AG20443 (cell line): Measurements from ENCODE around the gene CAPZA2.
"Not testable (repeated sequence)": the region's sequence is repeated elsewhere in the genome, so short reads cannot be mapped to it uniquely, and the experiment has no call there.

Experiments used
- DNase-seq: peaks from one replicate; pipeline ENCODE4 v3.0.0; 2012; ENCODE audit warnings: low spot score, mixed read lengths

CAPZA2 gene

DNA sequence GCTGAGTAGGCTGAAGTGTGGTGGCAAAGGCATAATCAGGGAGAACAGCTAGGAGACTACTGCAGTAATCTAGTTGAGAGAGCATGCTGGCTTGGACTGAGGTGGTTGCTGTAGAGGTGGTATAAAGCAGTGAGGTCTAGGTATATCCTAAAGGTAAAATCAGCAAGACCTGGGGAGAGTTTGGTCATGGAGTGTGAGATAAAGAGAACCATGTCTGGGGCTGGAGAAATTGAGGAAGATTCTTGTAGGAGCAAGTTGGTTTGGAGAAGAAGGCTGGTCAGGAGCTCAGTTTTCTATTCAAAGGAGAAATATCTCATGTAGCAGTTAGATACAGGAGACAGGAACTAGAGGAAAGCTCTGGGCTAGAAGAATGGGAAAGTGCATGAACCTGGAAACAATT lies 58.0 kb downstream of the CAPZA2 start:
- DNase-seq: no peak

- no peak for DNase-seq
These were observed 60.2 kb downstream of the CAPZA2 start for GRCh38 chr7:116922545-116922944.

GRCh38 chr7:116924741-116925140 lies 62.4 kb downstream of the CAPZA2 start:
- DNase-seq: no peak

DNA sequence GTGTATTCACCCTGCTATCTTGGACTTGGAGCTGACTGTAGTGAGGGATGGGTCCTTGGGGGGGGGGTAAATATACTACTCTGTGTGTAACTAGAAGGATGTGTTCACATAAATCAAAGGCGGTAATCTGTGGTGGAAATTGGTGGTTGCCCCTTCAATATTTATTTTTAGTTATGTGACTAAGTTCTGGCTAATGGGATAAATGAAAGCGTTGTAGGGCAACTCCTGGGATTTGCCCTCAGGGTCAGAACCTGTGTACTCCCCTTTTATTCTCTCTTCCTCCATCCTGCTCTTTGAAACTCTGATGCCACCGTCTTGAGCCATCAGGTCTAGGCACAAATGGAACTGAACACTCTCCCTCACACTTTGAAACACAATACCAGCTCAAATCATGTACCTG lies 66.6 kb downstream of the CAPZA2 start:
- no peak for DNase-seq

DNA sequence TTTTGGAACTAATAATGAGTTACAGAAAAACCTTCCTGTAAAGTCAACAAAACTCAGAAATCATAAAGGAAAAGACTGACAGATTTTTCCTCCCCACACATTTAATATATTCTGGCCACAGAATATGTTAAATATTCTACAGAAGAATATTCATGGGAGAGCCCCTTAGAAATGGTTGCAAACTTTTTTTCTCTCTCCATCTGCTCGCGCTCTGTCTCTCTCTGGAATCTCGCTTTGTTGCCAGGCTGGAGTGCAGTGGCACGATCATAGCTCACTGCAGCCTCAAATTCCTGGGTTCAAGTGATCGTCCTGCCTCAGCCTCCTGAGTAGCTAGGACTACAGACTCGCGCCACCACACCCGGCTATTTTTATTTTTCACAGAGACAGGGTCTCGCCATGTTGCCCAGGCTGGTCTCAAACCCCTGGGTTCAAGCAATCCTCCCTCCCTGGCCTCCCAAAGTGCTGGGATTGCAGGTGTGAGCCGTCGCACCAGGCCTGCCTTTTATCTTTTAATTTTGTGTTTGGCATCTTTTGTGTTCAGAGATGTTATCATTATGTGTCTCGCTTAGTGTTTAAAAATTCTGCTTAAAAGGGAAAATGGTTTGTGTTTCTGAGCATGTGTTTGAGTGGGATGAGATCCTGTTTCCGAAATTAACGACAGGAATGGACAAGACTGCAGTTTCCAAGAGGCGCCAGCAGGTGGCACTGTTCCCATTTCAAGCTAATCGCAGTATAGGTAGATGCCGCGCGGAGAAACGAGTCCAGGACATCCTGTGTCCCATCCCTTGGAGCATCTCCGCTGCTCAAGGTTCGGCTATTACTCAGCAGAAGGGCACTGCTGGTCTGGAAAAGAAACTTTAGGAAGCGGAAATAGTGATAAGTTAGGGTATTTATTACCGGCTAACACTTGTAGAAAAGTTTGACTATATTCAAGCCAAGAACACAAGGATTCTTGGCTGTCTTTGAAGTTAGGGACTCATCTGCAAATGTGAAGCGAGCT lies 67.8 kb downstream of the CAPZA2 start:
- peak; percentile 87 for DNase-seq

DNA sequence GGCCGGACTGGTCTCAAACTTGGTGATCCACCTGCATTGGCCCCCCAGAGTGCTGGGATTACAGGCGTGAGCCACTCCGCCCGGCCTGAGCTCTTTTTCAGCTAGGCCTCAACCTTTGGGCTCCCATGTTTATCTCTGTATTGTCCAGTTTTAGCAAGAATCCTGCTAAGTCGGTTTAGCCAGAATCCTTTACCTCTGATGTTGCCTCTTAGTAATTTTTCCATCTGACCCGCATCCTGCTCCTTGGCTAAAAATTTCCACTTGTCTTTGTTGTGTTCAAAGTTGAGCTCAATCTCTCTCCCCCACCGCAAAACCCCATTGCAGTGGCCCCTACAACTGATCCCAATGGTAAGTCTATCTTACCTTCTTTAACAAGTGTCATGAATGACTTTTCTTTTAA lies 70.2 kb downstream of the CAPZA2 start:
- no peak for DNase-seq

DNA sequence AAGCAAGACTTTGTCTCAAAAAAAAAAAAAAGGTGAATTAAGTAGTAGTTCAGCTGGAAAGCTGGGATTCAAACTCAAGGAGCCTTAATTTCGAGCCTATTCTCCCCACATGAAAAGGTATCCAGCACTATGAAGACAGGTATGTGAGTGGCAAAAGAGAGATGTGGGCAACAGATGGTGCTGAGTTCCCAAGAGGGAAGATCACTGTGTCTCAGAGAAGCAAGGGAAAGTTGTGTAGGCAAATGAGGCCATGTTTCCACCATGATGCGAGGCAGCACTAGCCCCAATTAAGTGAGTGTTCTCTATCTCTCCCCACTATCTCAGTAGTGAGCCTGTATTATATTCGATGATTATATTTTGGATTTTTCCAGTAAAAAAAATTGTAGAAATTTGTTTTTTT lies 71.1 kb downstream of the CAPZA2 start:
- no peak for DNase-seq

GRCh38 chr7:116934580-116934979 lies 72.2 kb downstream of the CAPZA2 start:
- DNase-seq: no peak

- DNase-seq: not testable (repeated sequence)
These were observed 74.5 kb downstream of the CAPZA2 start for GRCh38 chr7:116936844-116937243.

DNA sequence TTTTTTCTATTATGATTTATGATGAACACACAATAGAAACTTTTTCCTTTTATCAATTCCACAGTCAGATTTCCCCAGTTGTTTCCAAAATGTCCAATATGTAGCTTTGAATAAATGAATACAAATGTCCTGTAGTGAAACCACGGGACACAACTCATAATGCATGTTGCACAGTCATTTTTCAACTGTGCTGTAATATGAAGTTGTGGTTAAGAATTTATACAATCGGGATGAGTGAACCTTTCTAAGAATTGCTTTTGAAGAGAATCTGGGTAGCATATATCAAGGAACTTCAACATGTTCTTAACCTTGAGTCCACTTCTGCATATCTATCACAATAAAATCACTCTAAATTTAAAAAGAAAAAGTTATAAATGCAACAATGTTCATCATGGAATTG lies 76.3 kb downstream of the CAPZA2 start:
- no peak for DNase-seq

DNA sequence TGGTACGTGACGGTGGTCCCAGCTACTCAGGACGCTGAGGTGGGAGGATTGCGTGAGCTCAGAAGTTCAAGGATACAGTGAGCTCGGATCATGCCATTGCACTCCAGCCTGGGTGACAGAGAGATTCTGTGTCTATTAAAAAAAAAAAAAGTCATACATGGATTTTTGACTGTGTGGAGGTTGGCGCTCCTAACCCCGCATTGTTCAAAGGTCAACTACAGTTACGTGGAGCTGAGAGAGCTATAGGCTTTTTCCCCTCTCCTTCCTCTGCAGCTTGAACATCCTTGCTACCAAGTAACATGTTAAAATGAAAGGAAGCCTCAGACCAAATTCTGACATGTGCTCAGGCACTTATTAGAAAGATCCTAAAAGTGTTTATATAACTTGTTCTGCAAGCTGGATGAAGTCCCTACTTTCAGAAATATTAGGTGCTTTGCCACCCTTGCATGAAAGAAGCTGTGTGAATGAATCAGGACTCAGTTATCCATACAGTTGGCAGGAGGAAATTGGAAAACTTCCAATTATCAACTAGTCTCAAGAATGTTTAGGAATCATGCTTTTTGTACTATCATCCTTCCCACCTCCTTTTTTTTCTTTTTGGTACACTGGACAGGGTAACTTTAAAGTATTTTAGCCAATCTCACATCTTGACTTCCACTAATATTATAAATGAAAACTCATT lies 78.4 kb downstream of the CAPZA2 start:
- DNase-seq: no peak

GRCh38 chr7:116942504-116942903 lies 80.1 kb downstream of the CAPZA2 start:
- no peak for DNase-seq

- DNase-seq: no peak
These were observed 86.5 kb downstream of the CAPZA2 start for GRCh38 chr7:116948934-116949333.

DNA sequence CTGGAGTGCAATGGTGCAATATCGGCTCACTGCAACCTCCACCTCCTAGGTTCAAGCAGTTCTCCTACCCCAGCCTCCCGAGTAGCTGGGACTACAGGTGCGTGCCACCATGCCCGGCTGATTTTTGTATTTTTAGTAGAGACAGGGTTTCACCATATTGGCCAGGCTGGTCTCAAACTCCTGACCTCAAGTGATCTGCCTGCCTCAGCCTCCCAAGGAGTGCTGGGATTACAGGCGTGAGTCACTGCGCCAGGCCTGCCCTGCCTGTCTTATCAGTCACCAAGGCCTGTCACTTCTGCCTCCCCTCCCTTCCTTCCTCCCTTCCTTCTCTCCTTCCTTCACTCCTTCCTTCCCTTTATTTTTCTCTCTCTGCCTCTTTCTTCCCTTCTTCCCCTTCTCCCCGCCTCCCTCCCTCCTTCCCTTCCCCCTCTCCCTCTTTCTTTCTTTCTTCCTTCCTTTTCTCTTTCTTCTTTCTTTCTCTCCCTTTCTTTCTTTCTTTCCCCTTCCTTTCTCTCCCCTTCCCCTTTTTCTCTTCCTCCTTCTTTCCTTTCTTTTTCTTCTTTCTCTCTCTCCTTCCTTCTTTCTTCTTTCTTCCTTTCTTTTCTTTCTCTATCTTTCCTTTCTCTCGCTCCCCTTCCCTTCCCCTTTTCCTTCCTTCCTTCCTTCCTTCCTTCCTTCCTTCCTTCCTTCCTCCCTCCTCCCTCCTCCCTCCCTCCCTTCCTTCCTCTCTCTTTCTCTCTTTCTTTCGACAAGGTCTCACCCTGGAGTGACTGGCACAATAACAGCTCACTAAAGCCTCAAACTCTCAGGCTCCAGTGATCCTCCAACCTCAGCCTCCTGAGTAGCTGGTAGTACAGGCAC lies 87.8 kb downstream of the CAPZA2 start:
- DNase-seq: no peak

- no peak for DNase-seq
These were observed 88.5 kb downstream of the CAPZA2 start for GRCh38 chr7:116950889-116951351.

- DNase-seq: no peak
These were observed 89.2 kb downstream of the CAPZA2 start for GRCh38 chr7:116951366-116952292.

GRCh38 chr7:116952635-116953371 lies 90.4 kb downstream of the CAPZA2 start:
- peak; percentile 8 for DNase-seq

DNA sequence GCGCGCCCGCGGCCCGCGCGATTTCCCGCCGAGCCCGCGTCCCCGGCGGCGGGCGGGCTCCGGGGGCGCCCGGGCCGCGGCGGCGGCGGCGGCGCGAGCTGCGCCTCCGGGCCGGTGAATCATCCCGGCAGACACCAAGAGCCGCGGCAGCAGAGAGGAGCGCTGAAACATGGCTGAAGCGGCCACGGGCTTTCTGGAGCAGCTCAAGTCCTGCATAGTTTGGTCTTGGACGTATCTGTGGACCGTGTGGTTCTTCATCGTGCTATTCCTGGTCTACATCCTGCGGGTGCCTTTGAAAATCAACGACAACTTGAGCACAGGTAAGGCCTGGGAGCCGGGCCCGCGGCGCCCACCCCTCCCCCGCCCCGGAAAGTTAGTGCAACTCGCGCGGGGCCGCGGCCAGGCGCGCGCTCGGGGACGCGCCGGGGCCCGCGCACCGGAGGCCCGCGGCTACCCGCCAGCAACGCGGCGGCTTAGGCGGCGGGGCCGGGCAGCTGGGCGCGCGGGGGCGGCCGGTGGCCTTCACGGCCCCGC lies 91.1 kb downstream of the CAPZA2 start, which contains the start of gene ST7:
TSS of gene ST7 (plus strand) at position 130 of the 534 bp plus-strand sequence. CDS start at position 170, 40 bp downstream.
- DNase-seq: peak; percentile 90

GRCh38 chr7:116953906-116954838 lies 91.8 kb downstream of the CAPZA2 start:
- peak; percentile 76 for DNase-seq
